ENCODE data around the gene ACSS1. TPM values are rescaled to one million over a fixed set of nuclear protein-coding genes. Genes with fewer than 3 reads are reported as not detected.
A peak's percentile ranks its signal among the peaks of the same experiment; 100 is the strongest.

Gene ACSS1
- total RNA-seq, 4 donors from 2014 or later: 38.5 to 55.5 (median 42.2) TPM

GRCh38 chr20:25057234-25058050, 497 bp downstream of the ACSS1 start:
- Histone ChIP-seq H3K27ac (peak overlapping the region; percentile 85 to 96 (median 94)), H3K4me1 (peaks cover 3 to 57% (median 50%) of the 10 kb centered on the region in 4 donors), H3K36me3 (no peaks in the 10 kb centered on the region), H3K9me3 (no peaks in the 10 kb centered on the region), H3K27me3 (no peaks in the 10 kb centered on the region), H3K4me3 (peak overlapping the region; percentile 58 to 89 (median 80))
- peak; percentile 37 to 39 for TF ChIP-seq POLR2A (IDR thresholded peaks at IDR 0.05)
- peak in 2 of 5 experiments; percentile 7 to 20 for TF ChIP-seq CTCF (IDR thresholded peaks at IDR 0.05)
- TF ChIP-seq EP300 (IDR thresholded peaks at IDR 0.05): peak in 1 of 2 donors; percentile 49
- DNase-seq (ENCODE audit: low spot score in 2 of 2): peak in 1 of 2 donors; percentile 52
- 0 to 1% methylated on average over 13 to 54 of the region's 86 CpGs for WGBS, 2 donors

- peaks cover 5 to 64% (median 57%) of the 10 kb centered on the region in 4 donors for H3K4me1 ChIP-seq
- TF ChIP-seq CTCF (IDR thresholded peaks at IDR 0.05): no peak
- no peak for TF ChIP-seq POLR2A (IDR thresholded peaks at IDR 0.05)
- no peak for TF ChIP-seq EP300 (IDR thresholded peaks at IDR 0.05)
- H3K27me3 ChIP-seq: no peaks in the 10 kb centered on the region
Observed at GRCh38 chr20:25056690-25057233, 1.2 kb downstream of the ACSS1 start.

GRCh38 chr20:25055711-25056495, 2.0 kb downstream of the ACSS1 start:
- no peak for TF ChIP-seq CTCF (IDR thresholded peaks at IDR 0.05)
- no peak for TF ChIP-seq EP300 (IDR thresholded peaks at IDR 0.05)
- TF ChIP-seq POLR2A (IDR thresholded peaks at IDR 0.05): no peak
- 43 to 51% methylated on average over 8 of the region's 8 CpGs for WGBS, 2 donors
- Histone ChIP-seq H3K27ac (peak overlapping the region in 3 of 4 donors; percentile 93 to 96 (median 95)), H3K36me3 (no peaks in the 10 kb centered on the region), H3K4me1 (peaks cover 5 to 73% (median 65%) of the 10 kb centered on the region in 4 donors), H3K27me3 (no peaks in the 10 kb centered on the region), H3K4me3 (peak overlapping the region; percentile 58 to 89 (median 80)), H3K9me3 (no peaks in the 10 kb centered on the region)
- no peak for DNase-seq (ENCODE audit: low spot score in 2 of 2)

More at GRCh38 chr20:25056690-25057233, 1.2 kb downstream of the ACSS1 start:
- peak overlapping the region; percentile 58 to 89 (median 80) for H3K4me3 ChIP-seq
- no peak for DNase-seq (ENCODE audit: low spot score in 2 of 2)
- H3K9me3 ChIP-seq: no peaks in the 10 kb centered on the region
- peak overlapping the region; percentile 85 to 96 (median 94) for H3K27ac ChIP-seq
- WGBS, 2 donors: 5 to 7% methylated on average over 17 to 21 of the region's 24 CpGs
- H3K36me3 ChIP-seq: no peaks in the 10 kb centered on the region

GRCh38 chr20:25054995-25055629, 2.8 kb downstream of the ACSS1 start:
- no peak for TF ChIP-seq EP300 (IDR thresholded peaks at IDR 0.05)
- no peak for TF ChIP-seq CTCF (IDR thresholded peaks at IDR 0.05)
- TF ChIP-seq POLR2A (IDR thresholded peaks at IDR 0.05): no peak
- DNase-seq (ENCODE audit: low spot score in 2 of 2): no peak
- WGBS, 2 donors: 63 to 70% methylated on average over 10 of the region's 10 CpGs
- H3K4me1 ChIP-seq: peaks cover 5 to 81% (median 73%) of the 10 kb centered on the region in 4 donors
- no peaks in the 10 kb centered on the region for H3K36me3 ChIP-seq
- H3K4me3 ChIP-seq: peak overlapping the region in 1 of 4 donors; percentile 82
- H3K27me3 ChIP-seq: no peaks in the 10 kb centered on the region
- peak overlapping the region; percentile 26 to 96 (median 94) for H3K27ac ChIP-seq
- no peaks in the 10 kb centered on the region for H3K9me3 ChIP-seq

Measured in tibial nerve (tissue), 4 donors.